Measurements from ENCODE around the gene PTPRK. TPM values are rescaled to one million over a fixed set of nuclear protein-coding genes. Genes with fewer than 3 reads are reported as not detected.

The PTPRK gene
- total and polyA plus RNA-seq, 2 of the 13 experiments (the other 11 are each of a cell fraction or from before 2014, with no cell fraction given), result 43.6 to 98.3 TPM

DNA sequence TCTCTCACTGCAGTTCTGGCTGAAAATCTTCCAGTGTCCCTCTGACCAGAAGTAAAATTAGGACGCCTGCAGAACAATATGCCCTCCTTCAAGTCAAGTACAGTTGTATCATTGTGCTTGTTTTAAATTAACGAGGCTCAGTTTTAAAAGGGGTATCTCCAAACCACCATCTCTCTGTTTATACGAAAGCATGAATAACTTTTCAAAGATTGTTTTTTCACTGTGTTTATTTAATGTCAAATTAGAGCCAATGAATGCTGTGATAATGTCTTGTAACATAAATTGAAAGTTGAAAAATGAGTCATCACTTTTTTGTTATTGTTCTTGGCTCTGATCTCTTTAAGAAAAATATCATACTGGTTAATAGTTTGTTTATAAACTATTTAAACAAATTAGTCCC lies 388.8 kb downstream of the PTPRK start:
- ATAC-seq (no peak), FAIRE-seq (no peak), DNase-seq (ENCODE audit: low spot score) (no peak)
- POLR2A ChIA-PET, result no interaction called here
- in situ Hi-C loops (cut with HindIII; ENCODE audit: extremely low pct_ligation_motif_present, low pct_unique_long_range_greater_than_20kb), result no loop called here
- H4K20me1 ChIP-seq (ENCODE audit: insufficient read depth, low read length), result no peaks in the 10 kb centered on the region
- H3K27me3 ChIP-seq (ENCODE audit: control insufficient read depth in 1 of 2, insufficient read depth in 2 of 2, low read length in 2 of 2), result no peaks in the 10 kb centered on the region
- no peak overlapping the region for H3K4me2 ChIP-seq (ENCODE audit: low read depth, low read length)
- H3K4me3 ChIP-seq (replicated peaks in 1 of 3; ENCODE audit: insufficient read depth in 1 of 3, low read depth in 2 of 3, low read length in 3 of 3), result no peak overlapping the region
- H3K4me1 ChIP-seq (ENCODE audit: insufficient read depth, low read length), result no peaks in the 10 kb centered on the region
- no peak overlapping the region for H2AFZ ChIP-seq (ENCODE audit: low read length)
- H3K79me2 ChIP-seq (ENCODE audit: insufficient read depth, low read length), result no peaks in the 10 kb centered on the region
- 97% methylated on average over 3 of the region's 3 CpGs for WGBS (ENCODE audit: low lambda C conversion rate)
- no peaks in the 10 kb centered on the region for H3K9me3 ChIP-seq (ENCODE audit: low read length)
- intact Hi-C loops (cut with micrococcal nuclease; ENCODE audit: unreplicated experiment), result no loop called here
- H3K9ac ChIP-seq (ENCODE audit: insufficient read depth, low read depth, low read length), result no peak overlapping the region
- CTCF ChIA-PET (ENCODE audit: low intra/inter-chr PET ratio, low total read pairs), result no interaction called here
- no peaks in the 10 kb centered on the region; a peak in 1 of 5 replicates for H3K36me3 ChIP-seq (replicated peaks in 1 of 2; ENCODE audit: control insufficient read depth in 1 of 2, insufficient read depth in 2 of 2, low read length in 2 of 2)
- H3K27ac ChIP-seq (ENCODE audit: extremely low read length, insufficient read depth, low read length), result no peak overlapping the region
- BruUV-seq (replicated peaks), result no TSS peak
- no peak for TF ChIP-seq RFXANK (CRISPR knock-in tag; IDR thresholded peaks at IDR 0.05)
- no peak for TF ChIP-seq KLF9 (CRISPR knock-in tag; IDR thresholded peaks at IDR 0.05; ENCODE audit: low read depth)
- TF ChIP-seq ZNF101 (CRISPR knock-in tag; IDR thresholded peaks at IDR 0.05; ENCODE audit: borderline replicate concordance, low read depth), result no peak

DNA sequence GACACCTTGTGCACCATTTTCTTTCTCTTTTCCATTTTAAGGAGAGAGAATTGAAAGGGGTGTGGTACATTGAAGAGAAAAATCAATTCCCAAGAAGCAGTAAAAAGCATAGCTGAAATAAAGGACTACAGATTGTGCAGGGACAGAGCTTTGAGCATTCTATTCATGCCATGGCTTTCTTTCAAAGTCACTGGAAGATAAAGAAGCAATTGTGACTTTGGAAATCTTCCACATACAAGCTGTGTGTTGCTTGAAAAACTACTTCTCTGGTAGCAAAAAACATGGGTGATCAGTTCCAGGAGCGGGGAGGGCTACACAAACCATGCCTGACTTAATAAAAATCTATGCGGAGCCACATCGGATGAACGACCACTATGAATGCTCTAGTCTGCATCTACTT lies 389.4 kb downstream of the PTPRK start:
- no peak for TF ChIP-seq ZZZ3 (CRISPR knock-in tag; IDR thresholded peaks at IDR 0.05; ENCODE audit: borderline replicate concordance)
- TF ChIP-seq ZNF460 (CRISPR knock-in tag; IDR thresholded peaks at IDR 0.05; ENCODE audit: borderline replicate concordance), result no peak
- TF ChIP-seq ZNF510 (CRISPR knock-in tag; IDR thresholded peaks at IDR 0.05; ENCODE audit: low read depth), result no peak
- no peak for TF ChIP-seq SALL1 (CRISPR knock-in tag; IDR thresholded peaks at IDR 0.05)
- TF ChIP-seq, protein P1, sequence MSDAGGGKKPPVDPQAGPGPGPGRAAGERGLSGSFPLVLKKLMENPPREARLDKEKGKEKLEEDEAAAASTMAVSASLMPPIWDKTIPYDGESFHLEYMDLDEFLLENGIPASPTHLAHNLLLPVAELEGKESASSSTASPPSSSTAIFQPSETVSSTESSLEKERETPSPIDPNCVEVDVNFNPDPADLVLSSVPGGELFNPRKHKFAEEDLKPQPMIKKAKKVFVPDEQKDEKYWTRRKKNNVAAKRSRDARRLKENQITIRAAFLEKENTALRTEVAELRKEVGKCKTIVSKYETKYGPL (CRISPR knock-in tag; IDR thresholded peaks at IDR 0.05), result no peak
- TF ChIP-seq, protein P2, sequence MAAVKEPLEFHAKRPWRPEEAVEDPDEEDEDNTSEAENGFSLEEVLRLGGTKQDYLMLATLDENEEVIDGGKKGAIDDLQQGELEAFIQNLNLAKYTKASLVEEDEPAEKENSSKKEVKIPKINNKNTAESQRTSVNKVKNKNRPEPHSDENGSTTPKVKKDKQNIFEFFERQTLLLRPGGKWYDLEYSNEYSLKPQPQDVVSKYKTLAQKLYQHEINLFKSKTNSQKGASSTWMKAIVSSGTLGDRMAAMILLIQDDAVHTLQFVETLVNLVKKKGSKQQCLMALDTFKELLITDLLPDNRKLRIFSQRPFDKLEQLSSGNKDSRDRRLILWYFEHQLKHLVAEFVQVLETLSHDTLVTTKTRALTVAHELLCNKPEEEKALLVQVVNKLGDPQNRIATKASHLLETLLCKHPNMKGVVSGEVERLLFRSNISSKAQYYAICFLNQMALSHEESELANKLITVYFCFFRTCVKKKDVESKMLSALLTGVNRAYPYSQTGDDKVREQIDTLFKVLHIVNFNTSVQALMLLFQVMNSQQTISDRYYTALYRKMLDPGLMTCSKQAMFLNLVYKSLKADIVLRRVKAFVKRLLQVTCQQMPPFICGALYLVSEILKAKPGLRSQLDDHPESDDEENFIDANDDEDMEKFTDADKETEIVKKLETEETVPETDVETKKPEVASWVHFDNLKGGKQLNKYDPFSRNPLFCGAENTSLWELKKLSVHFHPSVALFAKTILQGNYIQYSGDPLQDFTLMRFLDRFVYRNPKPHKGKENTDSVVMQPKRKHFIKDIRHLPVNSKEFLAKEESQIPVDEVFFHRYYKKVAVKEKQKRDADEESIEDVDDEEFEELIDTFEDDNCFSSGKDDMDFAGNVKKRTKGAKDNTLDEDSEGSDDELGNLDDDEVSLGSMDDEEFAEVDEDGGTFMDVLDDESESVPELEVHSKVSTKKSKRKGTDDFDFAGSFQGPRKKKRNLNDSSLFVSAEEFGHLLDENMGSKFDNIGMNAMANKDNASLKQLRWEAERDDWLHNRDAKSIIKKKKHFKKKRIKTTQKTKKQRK (IDR thresholded peaks at IDR 0.05; ENCODE audit: low read length), result no peak
- no peak for TF ChIP-seq ERF (CRISPR knock-in tag; IDR thresholded peaks at IDR 0.05)
- no peak for TF ChIP-seq ZNF558 (CRISPR knock-in tag; IDR thresholded peaks at IDR 0.05; ENCODE audit: borderline replicate concordance)
- TF ChIP-seq SAFB2 (CRISPR knock-in tag; IDR thresholded peaks at IDR 0.05; ENCODE audit: borderline replicate concordance, low read depth), result no peak
- TF ChIP-seq, protein P3, sequence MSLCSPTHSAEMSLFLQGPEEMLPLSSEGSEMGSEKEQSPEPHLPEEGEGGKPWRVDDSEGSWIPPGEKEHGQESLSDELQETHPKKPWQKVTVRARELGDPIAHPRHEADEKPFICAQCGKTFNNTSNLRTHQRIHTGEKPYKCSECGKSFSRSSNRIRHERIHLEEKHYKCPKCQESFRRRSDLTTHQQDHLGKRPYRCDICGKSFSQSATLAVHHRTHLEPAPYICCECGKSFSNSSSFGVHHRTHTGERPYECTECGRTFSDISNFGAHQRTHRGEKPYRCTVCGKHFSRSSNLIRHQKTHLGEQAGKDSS (CRISPR knock-in tag; IDR thresholded peaks at IDR 0.05; ENCODE audit: borderline replicate concordance, low read depth), result no peak
- no peak for TF ChIP-seq RCOR2 (CRISPR knock-in tag; IDR thresholded peaks at IDR 0.05)
- no peak for TF ChIP-seq MZF1 (CRISPR knock-in tag; IDR thresholded peaks at IDR 0.05; ENCODE audit: borderline replicate concordance)
- no peaks in the 10 kb centered on the region for H3K36me3 ChIP-seq (replicated peaks in 1 of 2; ENCODE audit: control insufficient read depth in 1 of 2, insufficient read depth in 2 of 2, low read length in 2 of 2)
- DNase-seq (ENCODE audit: low spot score) (no peak), ATAC-seq (no peak), FAIRE-seq (no peak)
- no peaks in the 10 kb centered on the region for H4K20me1 ChIP-seq (ENCODE audit: insufficient read depth, low read length)
- POLR2A ChIA-PET, result no interaction called here
- H3K27ac ChIP-seq (ENCODE audit: extremely low read length, insufficient read depth, low read length), result no peak overlapping the region
- H3K27me3 ChIP-seq (ENCODE audit: control insufficient read depth in 1 of 2, insufficient read depth in 2 of 2, low read length in 2 of 2), result no peaks in the 10 kb centered on the region
- intact Hi-C loops (cut with micrococcal nuclease; ENCODE audit: unreplicated experiment), result no loop called here
- no peak overlapping the region for H3K4me2 ChIP-seq (ENCODE audit: low read depth, low read length)
- H3K9ac ChIP-seq (ENCODE audit: insufficient read depth, low read depth, low read length), result no peak overlapping the region
- 97% methylated on average over 4 of the region's 4 CpGs for WGBS (ENCODE audit: low lambda C conversion rate)
- in situ Hi-C loops (cut with HindIII; ENCODE audit: extremely low pct_ligation_motif_present, low pct_unique_long_range_greater_than_20kb), result no loop called here
- H3K4me1 ChIP-seq (ENCODE audit: insufficient read depth, low read length), result no peaks in the 10 kb centered on the region
- H3K79me2 ChIP-seq (ENCODE audit: insufficient read depth, low read length), result no peaks in the 10 kb centered on the region
- BruUV-seq (replicated peaks), result no TSS peak
- no peak overlapping the region for H3K4me3 ChIP-seq (replicated peaks in 1 of 3; ENCODE audit: insufficient read depth in 1 of 3, low read depth in 2 of 3, low read length in 3 of 3)
- no peak overlapping the region for H2AFZ ChIP-seq (ENCODE audit: low read length)
- no peaks in the 10 kb centered on the region for H3K9me3 ChIP-seq (ENCODE audit: low read length)
- CTCF ChIA-PET (ENCODE audit: low intra/inter-chr PET ratio, low total read pairs), result no interaction called here

Data from HepG2 (cell line).